Mesothelial cell of epicardium (in vitro differentiated cells): ENCODE data around the gene B4GAT1. TPM values are rescaled to one million over a fixed set of nuclear protein-coding genes. Genes with fewer than 3 reads are reported as not detected.

Source experiments
- DNase-seq, 2 experiments: peaks; one replicate each; pipeline ENCODE4 v3.0.0; 2021; ENCODE audit warnings: low spot score in 2 of 2; ENCODE audit not compliant: unreplicated experiment in 2 of 2
- H3K27ac Mint-ChIP-seq: 2 replicates; pipeline ENCODE4 v1.8.0; 2021; ENCODE audit warnings: mixed read lengths
- H3K27me3 Mint-ChIP-seq: 2 replicates; pipeline ENCODE4 v1.8.0; 2021; ENCODE audit warnings: low read depth, mixed read lengths
- H3K36me3 Mint-ChIP-seq: 2 replicates; pipeline ENCODE4 v1.8.0; 2021; ENCODE audit warnings: mixed read lengths
- H3K4me1 Mint-ChIP-seq: 2 replicates; pipeline ENCODE4 v1.8.0; 2021; ENCODE audit warnings: mixed read lengths
- H3K4me3 Mint-ChIP-seq: 2 replicates; pipeline ENCODE4 v1.8.0; 2021; ENCODE audit warnings: mild to moderate bottlenecking, moderate library complexity, mixed read lengths
- H3K9me3 Mint-ChIP-seq: 2 replicates; pipeline ENCODE4 v1.8.0; 2021; ENCODE audit warnings: mixed read lengths
- total RNA-seq: library from RNA; stranded (reverse); gene quantifications from 3 replicates; pipeline ENCODE4 v1.2.1, GENCODE V29; 2021
- TF ChIP-seq, protein P1 (sequence below): fragments of 200-600 bp; sonication (generic); IDR thresholded peaks from one replicate; pipeline ENCODE4 v1.5.0; 2021; ENCODE audit warnings: antibody characterized with exemption; ENCODE audit not compliant: unreplicated experiment

B4GAT1 gene
- total RNA-seq, 1 donor from 2014 or later: 30.2 TPM

DNA sequence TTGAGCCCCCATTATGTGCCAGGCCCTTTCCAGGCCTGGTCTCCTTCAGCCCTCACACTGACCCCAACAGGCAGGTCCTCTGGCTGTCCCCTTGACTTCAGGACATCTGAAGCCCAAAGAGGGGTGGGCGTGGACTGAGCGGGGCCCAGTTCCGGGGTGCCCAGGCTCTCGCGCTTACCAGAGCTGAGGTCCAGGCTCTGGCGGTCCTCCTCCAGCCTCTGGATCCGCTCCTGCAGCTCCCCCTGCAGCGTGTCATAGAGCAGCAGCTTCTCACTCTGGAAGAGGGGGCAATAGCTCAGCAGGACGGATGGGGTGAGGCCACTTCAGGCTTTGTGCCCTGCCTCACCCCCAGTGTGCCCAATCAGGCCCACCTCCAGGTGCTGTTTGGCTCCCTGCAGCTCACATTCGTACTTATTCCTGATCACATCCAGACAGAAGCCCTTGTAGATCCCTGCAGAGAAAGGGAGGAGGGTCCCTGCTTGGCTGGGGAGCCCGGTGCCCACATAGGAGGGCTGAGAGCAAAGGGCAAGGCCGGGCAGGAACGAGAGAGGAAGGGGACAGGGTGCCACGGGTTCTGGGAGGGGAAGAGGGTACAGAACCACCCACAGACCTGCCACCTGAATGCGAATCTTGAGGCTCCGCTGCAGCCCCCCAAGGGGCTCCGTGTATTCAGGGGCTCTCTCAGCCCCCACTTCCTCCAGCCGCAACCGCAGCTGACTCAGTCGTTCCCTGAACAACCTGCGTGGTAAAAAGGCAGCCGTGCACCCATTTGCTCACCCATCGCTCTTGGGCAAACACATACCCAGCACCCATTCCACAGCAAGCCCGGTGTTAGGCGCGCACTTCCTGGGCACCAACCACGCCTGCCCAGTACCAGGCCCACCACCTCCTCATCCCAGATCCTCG lies 6.6 kb downstream of the B4GAT1 start:
- Mint-ChIP-seq H3K4me3 (no peak overlapping the region), H3K4me1 (peaks cover 34% of the 10 kb centered on the region), H3K36me3 (peaks cover 2% of the 10 kb centered on the region), H3K27me3 (peaks cover 4% of the 10 kb centered on the region), H3K9me3 (no peaks in the 10 kb centered on the region), H3K27ac (no peak overlapping the region)
- TF ChIP-seq, protein P1, sequence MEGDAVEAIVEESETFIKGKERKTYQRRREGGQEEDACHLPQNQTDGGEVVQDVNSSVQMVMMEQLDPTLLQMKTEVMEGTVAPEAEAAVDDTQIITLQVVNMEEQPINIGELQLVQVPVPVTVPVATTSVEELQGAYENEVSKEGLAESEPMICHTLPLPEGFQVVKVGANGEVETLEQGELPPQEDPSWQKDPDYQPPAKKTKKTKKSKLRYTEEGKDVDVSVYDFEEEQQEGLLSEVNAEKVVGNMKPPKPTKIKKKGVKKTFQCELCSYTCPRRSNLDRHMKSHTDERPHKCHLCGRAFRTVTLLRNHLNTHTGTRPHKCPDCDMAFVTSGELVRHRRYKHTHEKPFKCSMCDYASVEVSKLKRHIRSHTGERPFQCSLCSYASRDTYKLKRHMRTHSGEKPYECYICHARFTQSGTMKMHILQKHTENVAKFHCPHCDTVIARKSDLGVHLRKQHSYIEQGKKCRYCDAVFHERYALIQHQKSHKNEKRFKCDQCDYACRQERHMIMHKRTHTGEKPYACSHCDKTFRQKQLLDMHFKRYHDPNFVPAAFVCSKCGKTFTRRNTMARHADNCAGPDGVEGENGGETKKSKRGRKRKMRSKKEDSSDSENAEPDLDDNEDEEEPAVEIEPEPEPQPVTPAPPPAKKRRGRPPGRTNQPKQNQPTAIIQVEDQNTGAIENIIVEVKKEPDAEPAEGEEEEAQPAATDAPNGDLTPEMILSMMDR: no peak
- no peak for DNase-seq

DNA sequence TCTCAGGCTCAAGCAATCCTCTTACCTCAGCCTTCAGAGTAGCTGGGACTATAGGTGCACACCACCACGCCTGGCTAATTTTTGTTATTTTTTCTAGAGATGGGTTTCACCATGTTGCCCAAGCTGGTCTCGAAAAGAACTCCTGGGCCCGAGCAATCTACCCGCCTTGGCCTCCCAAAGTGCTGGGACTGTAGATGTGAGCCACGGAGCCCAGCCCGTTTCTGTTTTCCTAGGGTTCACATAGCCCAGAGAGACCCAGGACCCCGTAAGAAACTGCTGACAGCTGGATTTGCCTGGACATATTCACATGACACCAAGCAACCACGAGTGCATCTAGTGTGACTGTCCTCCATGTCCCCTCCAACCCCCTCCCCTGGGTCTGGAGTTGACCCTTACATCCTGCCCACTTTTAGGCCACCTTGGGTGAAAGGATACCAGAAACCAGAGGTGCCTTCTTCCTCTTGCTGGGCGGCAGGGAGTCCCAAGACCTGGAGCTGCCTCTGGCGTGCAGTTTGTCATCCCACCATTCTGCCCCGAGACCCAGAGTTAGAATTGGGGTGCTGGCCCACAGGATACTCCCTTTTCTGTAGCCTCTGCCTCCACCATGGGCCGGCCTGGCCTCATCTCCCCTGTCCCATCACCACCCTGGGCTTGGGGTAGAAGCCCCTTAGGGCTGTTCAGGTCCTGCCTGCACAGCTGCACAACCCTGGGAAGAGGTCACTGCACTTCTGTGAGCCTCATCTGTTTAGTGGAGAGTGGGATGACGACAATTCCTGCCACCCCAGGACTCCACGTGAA lies 7.5 kb downstream of the B4GAT1 start:
- peaks cover 29% of the 10 kb centered on the region for H3K4me1 Mint-ChIP-seq
- no peak overlapping the region for H3K27ac Mint-ChIP-seq
- peaks cover 2% of the 10 kb centered on the region for H3K36me3 Mint-ChIP-seq
- H3K4me3 Mint-ChIP-seq: no peak overlapping the region
- H3K9me3 Mint-ChIP-seq: no peaks in the 10 kb centered on the region
- no peak for DNase-seq
- TF ChIP-seq, protein P1: no peak
- H3K27me3 Mint-ChIP-seq: peaks cover 7% of the 10 kb centered on the region

DNA sequence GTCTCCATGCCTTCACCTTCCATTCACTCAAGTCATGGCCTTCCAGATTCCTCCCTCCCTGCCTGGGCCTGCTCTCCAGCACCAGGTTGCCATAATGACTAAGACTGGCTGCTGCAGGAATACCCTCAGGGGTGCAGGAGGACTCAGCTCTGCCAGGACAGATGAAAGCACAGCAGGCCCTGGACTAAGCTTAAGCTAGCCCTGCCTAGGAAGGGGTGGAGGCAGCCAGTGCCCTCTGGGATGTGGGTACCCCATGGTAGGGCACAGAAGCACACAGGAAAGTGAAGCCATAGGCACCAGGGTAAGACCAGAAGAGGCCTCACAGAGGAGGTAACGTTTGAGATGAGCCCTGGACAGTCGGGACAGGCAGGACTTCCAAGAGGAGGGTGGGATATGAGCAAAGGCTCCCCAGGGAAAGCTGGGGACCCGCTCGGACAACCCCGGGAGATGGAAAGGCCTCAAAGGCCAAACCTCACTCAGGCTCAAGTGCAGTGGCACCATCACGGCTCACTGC lies 8.2 kb downstream of the B4GAT1 start:
- Mint-ChIP-seq H3K27ac (no peak overlapping the region), H3K4me3 (no peak overlapping the region), H3K27me3 (peaks cover 7% of the 10 kb centered on the region), H3K4me1 (peaks cover 24% of the 10 kb centered on the region), H3K9me3 (no peaks in the 10 kb centered on the region), H3K36me3 (peaks cover 2% of the 10 kb centered on the region)
- no peak for DNase-seq
- TF ChIP-seq, protein P1: no peak

DNA sequence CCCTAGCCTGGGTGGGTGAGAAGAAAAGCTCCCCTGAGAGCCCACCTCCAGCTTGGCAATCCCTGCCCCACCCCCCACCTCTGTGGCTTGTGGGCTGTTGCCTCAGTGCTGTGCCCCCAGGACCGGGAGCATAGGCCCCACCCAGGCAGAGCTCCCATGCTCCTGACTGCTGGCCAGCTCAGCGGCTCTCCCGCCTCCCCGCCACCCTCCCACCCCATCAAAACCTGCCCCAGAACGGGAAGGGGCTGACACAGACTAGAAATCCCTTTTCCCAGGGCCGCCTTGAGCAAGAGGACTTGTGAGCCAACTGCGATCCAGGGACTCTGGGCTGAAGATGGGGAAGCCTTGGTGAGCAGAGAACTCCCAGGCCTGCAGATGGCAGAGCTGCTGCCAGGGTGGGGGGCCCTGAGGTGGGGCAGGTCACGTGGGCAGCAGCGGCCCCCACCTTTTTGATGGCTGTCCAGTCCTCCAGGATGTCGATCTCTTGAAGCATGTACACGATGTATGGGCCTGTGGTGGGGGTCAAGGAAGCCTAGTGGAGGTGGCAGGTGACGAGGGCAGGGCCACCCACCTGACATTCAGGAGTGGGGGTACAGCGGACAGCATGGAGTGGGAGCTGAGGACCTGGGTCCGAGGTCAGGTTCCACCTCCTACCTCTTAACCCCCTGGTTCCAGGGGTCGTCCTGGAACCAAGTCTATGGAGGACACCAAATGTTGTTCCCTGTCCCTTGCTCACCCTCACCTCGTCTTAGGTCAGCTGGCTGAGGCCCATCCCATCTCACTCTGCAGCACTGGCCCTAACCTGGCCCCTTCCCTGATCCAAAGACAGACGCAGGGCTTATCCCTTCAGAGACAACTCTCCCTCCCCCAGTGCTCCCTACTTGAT lies 8.9 kb downstream of the B4GAT1 start:
- Mint-ChIP-seq H3K27ac (no peak overlapping the region), H3K4me1 (peaks cover 18% of the 10 kb centered on the region), H3K4me3 (no peak overlapping the region), H3K36me3 (peaks cover 2% of the 10 kb centered on the region), H3K9me3 (no peaks in the 10 kb centered on the region), H3K27me3 (peaks cover 7% of the 10 kb centered on the region)
- DNase-seq: no peak
- TF ChIP-seq, protein P1: no peak
